ENCODE data around the gene SLAMF9.

DNA sequence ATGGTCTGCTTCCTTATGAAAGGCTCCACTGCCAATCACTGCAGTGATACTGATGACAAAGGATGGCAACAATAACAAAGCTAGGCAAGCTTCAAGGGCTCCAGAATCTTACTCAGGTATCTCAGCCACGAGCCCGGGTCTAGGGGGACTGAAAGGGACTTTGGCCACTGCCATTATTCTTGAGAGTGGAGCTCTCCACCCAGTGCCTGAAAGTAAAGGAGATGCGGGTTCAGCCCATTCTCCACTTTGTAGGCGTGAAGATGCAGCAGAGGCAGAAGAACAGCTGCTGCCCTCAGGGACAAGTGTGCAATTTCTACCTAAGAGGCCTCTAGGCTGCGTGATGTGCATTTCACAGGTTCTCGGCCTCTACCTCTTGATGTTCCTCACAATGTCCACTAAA, 31.4 kb upstream of the SLAMF9 start:
- no peak for TF ChIP-seq POLR2A (IDR thresholded peaks at IDR 0.05; ENCODE audit: low read length)
- no peak for TF ChIP-seq GATA1 (IDR thresholded peaks at IDR 0.05; ENCODE audit: low read depth, low read length)
